ENCODE results near the gene ANKRD33B. TPM values are rescaled to one million over a fixed set of nuclear protein-coding genes. Genes with fewer than 3 reads are reported as not detected.

ANKRD33B gene
- total and polyA plus RNA-seq, 2 of the 8 experiments (the other 6 are each of a cell fraction or from before 2014, with no cell fraction given): 6.9 to 20.6 TPM

GRCh38 chr5:10583663-10584572, 20.0 kb downstream of the ANKRD33B start:
- Histone ChIP-seq H2BK12ac (ENCODE audit: low read depth, low read length) (no peak overlapping the region), H4K20me1 (replicated peaks in 1 of 2; ENCODE audit: control insufficient read depth in 1 of 2, insufficient read depth in 2 of 2, low read length in 2 of 2) (no peaks in the 10 kb centered on the region), H3K18ac (ENCODE audit: extremely low read depth, low read length) (no peak overlapping the region), H3K23me2 (ENCODE audit: low read depth, low read length) (no peaks in the 10 kb centered on the region), H3K79me2 (ENCODE audit: control insufficient read depth in 1 of 2, insufficient read depth in 2 of 2, low read length in 2 of 2) (no peaks in the 10 kb centered on the region), H2BK15ac (ENCODE audit: low read length) (no peak overlapping the region), H4K8ac (ENCODE audit: extremely low read depth, insufficient read depth, low read length) (no peak overlapping the region), H3K79me1 (ENCODE audit: low read depth, low read length) (no peaks in the 10 kb centered on the region; the same call in 1 of the 2 replicates), H2BK5ac (ENCODE audit: low read depth, low read length) (no peak overlapping the region), H4K91ac (replicated peaks; ENCODE audit: insufficient read length, low read length) (no peak overlapping the region), H3K56ac (replicated peaks; ENCODE audit: insufficient read length, low read depth, low read length) (no peak overlapping the region), H2BK20ac (ENCODE audit: low read length) (no peak overlapping the region), H2BK120ac (replicated peaks; ENCODE audit: low read depth, low read length) (no peak overlapping the region), H3K14ac (ENCODE audit: insufficient read length) (no peak overlapping the region), H3K9ac (replicated peaks in 1 of 4; ENCODE audit: extremely low read depth in 1 of 4, low read depth in 3 of 4, low read length in 3 of 4) (no peak overlapping the region), H2AFZ (ENCODE audit: low read length) (no peak overlapping the region), H4K5ac (ENCODE audit: insufficient read length, low read depth, low read length) (no peak overlapping the region), H3K4me2 (ENCODE audit: insufficient read depth in 1 of 2, low read depth in 2 of 2, low read length in 2 of 2) (no peak overlapping the region), H3K27me3 (replicated peaks in 1 of 4; ENCODE audit: control insufficient read depth in 3 of 4, extremely low read depth in 1 of 4, insufficient read depth in 3 of 4, low read length in 3 of 4) (no peaks in the 10 kb centered on the region), H3K27ac (ENCODE audit: low read depth, low read length) (no peak overlapping the region), H3K4ac (replicated peaks; ENCODE audit: insufficient read length, low read depth, low read length) (no peak overlapping the region), H3K23ac (ENCODE audit: insufficient read length) (no peak overlapping the region), H3K36me3 (ENCODE audit: control insufficient read depth in 2 of 4, insufficient read depth in 4 of 4, low read length in 3 of 4) (no peaks in the 10 kb centered on the region), H3K4me1 (replicated peaks in 1 of 4; ENCODE audit: control insufficient read depth in 3 of 4, insufficient read depth in 4 of 4, low read length in 3 of 4) (peaks cover 0 to 6% (median 5%) of the 10 kb centered on the region in 4 experiments; a peak in 6 of 7 replicates), H3K9me3 (ENCODE audit: insufficient read depth in 2 of 2, low read depth in 1 of 2, low read length in 1 of 2) (no peaks in the 10 kb centered on the region), H3K4me3 (ENCODE audit: extremely low read depth in 1 of 4, insufficient read depth in 2 of 4, low read depth in 3 of 4, low read length in 4 of 4) (no peak overlapping the region), H2AK5ac (ENCODE audit: low read depth, low read length) (no peak overlapping the region)
- 87% methylated on average over 13 of the region's 13 CpGs; no CpG with 5 or more reads in 1 of the 2 experiments for WGBS, 2 experiments (ENCODE audit: extremely low coverage in 1 of 2, insufficient coverage in 1 of 2, insufficient read length in 1 of 2, insufficient replicate concordance in 2 of 2, low coverage in 1 of 2, low lambda C conversion rate in 2 of 2, missing lambda C conversion rate in 1 of 2)
- ChIA-PET CTCF (ENCODE audit: partially characterized antibody) (interaction anchor here (0.6 to 2.4 kb wide), 7 partner anchors 7 to 1181 kb away, joined by 3 to 11 read pairs (median 3); no protein-coding TSS in a partner anchor), POLR2A (ENCODE audit: partially characterized antibody) (no interaction called here)
- FAIRE-seq: no peak
- peak in 1 of 2 experiments; percentile 29 for DNase-seq (ENCODE audit: low read depth in 1 of 2, low spot score in 2 of 2)
- TF ChIP-seq KDM5A (IDR thresholded peaks at IDR 0.05; ENCODE audit: low read length): no peak
